Ishikawa (cell line): ENCODE measurements around the gene PLIN5.

Source experiments
- CEBPB ChIP-seq: IDR thresholded peaks from 2 replicates; pipeline ENCODE4 v1.6.1; 2012
- EP300 ChIP-seq: IDR thresholded peaks from 2 replicates; pipeline ENCODE4 v1.6.1; 2012; ENCODE audit warnings: borderline replicate concordance
- FOXM1 ChIP-seq: IDR thresholded peaks from 2 replicates; pipeline ENCODE4 v1.6.1; 2012; ENCODE audit warnings: low read depth, borderline replicate concordance
- MAX ChIP-seq: IDR thresholded peaks from 2 replicates; pipeline ENCODE4 v1.6.1; 2012
- NFIC ChIP-seq: IDR thresholded peaks from 2 replicates; pipeline ENCODE4 v1.6.1; 2012
- RAD21 ChIP-seq: IDR thresholded peaks from 2 replicates; pipeline ENCODE4 v1.6.1; 2012; ENCODE audit warnings: low read depth
- TAF1 ChIP-seq: IDR thresholded peaks from 2 replicates; pipeline ENCODE4 v1.6.1; 2012; ENCODE audit warnings: low read depth, mild to moderate bottlenecking
- TCF12 ChIP-seq: IDR thresholded peaks from 2 replicates; pipeline ENCODE4 v1.6.1; 2012; ENCODE audit warnings: low read depth
- YY1 ChIP-seq: IDR thresholded peaks from 2 replicates; pipeline ENCODE4 v1.6.1; 2012; ENCODE audit warnings: low read depth
- ZBTB7A ChIP-seq: IDR thresholded peaks from 2 replicates; pipeline ENCODE4 v1.6.1; 2012; ENCODE audit warnings: low read depth

- no peak for TF ChIP-seq FOXM1
- TF ChIP-seq YY1: no peak
- no peak for TF ChIP-seq MAX
- TF ChIP-seq RAD21: no peak
- no peak for TF ChIP-seq EP300
- no peak for TF ChIP-seq TCF12
- TF ChIP-seq ZBTB7A: no peak
- no peak for TF ChIP-seq TAF1
- TF ChIP-seq NFIC: no peak
- no peak for TF ChIP-seq CEBPB
Measured at GRCh38 chr19:4528843-4529242, 6.2 kb downstream of the PLIN5 start.
